Measurements from ENCODE around the gene MYRF.

MYRF gene

DNA sequence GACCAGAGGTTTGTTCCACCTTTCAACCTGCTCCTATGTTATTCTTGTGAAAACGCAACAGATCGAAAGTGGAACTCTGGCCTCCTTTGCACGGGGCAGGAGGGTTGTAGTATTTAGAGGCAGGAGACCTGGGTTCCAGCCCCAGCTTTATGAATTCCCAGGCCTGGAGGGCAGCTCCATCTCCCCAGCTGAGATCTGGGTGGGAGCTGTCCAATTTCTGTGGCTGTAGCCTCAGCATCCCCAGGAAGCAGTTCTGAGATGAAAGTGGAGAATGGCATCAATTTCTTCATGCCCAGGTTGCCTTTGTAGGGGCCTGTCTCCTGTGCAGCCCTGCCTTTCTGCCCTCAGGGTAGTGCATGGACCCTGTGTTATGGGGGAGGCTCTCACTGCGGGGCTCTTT is 79.8 kb downstream of the MYRF start:
- no peak for DNase-seq (ENCODE audit: extremely low read depth, low read depth)
- no peak overlapping the region for H3K4me3 ChIP-seq (replicated peaks; ENCODE audit: low read depth, low read length)
- TF ChIP-seq, protein P1, sequence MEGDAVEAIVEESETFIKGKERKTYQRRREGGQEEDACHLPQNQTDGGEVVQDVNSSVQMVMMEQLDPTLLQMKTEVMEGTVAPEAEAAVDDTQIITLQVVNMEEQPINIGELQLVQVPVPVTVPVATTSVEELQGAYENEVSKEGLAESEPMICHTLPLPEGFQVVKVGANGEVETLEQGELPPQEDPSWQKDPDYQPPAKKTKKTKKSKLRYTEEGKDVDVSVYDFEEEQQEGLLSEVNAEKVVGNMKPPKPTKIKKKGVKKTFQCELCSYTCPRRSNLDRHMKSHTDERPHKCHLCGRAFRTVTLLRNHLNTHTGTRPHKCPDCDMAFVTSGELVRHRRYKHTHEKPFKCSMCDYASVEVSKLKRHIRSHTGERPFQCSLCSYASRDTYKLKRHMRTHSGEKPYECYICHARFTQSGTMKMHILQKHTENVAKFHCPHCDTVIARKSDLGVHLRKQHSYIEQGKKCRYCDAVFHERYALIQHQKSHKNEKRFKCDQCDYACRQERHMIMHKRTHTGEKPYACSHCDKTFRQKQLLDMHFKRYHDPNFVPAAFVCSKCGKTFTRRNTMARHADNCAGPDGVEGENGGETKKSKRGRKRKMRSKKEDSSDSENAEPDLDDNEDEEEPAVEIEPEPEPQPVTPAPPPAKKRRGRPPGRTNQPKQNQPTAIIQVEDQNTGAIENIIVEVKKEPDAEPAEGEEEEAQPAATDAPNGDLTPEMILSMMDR (IDR thresholded peaks at IDR 0.05; ENCODE audit: low read depth, low read length, missing control alignments), result no peak

- TF ChIP-seq, protein P1 (IDR thresholded peaks at IDR 0.05; ENCODE audit: low read depth, low read length, missing control alignments), result no peak
- H3K4me3 ChIP-seq (replicated peaks; ENCODE audit: low read depth, low read length), result no peak overlapping the region
- DNase-seq (ENCODE audit: extremely low read depth, low read depth), result no peak
Measured at GRCh38 chr11:61832754-61833153, 80.3 kb downstream of the MYRF start.

- no peak for DNase-seq (ENCODE audit: extremely low read depth, low read depth)
- no peak overlapping the region for H3K4me3 ChIP-seq (replicated peaks; ENCODE audit: low read depth, low read length)
- TF ChIP-seq, protein P1 (IDR thresholded peaks at IDR 0.05; ENCODE audit: low read depth, low read length, missing control alignments), result no peak
Measured at GRCh38 chr11:61833471-61833870, 81.0 kb downstream of the MYRF start.

- TF ChIP-seq, protein P1 (IDR thresholded peaks at IDR 0.05; ENCODE audit: low read depth, low read length, missing control alignments), result no peak
- DNase-seq (ENCODE audit: extremely low read depth, low read depth), result no peak
- H3K4me3 ChIP-seq (replicated peaks; ENCODE audit: low read depth, low read length), result no peak overlapping the region
Measured at GRCh38 chr11:61833926-61834277, 81.5 kb downstream of the MYRF start.

DNA sequence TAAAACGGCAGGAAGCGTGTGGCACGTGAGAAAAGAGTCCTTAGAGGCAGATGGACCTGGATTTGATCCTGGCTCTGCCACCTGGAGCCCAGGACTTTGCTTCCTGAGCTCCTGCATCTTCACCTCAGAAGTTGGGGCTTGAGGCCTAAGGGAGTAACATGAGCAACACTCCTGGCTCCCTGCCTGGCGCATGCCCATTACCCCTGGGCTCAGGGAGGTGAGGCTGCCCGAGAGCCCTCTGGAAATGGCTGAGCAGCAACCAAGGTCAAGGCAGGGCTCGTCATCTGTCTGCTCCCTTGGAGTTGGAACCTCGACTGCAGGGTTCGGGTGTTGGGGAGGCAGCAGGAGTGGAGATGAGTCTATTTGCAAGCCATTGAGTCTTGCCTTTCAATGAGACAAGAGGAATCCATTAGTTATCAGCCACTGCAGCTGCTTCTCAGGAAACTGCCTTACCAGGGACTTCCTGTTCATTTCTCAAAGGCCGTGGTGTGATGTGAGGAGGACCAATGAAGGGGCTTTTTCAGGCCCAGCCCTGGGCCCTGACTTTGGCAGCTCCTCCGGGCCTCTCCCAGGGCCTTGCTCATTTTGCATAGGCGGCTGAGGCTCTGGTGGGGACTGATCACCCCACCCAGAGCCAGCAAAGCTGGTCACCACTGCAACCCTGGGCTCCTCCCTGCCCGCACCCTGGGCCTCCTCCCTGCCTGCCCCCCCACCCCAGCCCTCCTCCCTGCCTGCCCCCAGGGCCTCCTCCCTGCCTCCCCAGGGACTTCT is 82.0 kb downstream of the MYRF start:
- no peak for DNase-seq (ENCODE audit: extremely low read depth, low read depth)
- TF ChIP-seq, protein P1 (IDR thresholded peaks at IDR 0.05; ENCODE audit: low read depth, low read length, missing control alignments), result no peak
- no peak overlapping the region for H3K4me3 ChIP-seq (replicated peaks; ENCODE audit: low read depth, low read length)

DNA sequence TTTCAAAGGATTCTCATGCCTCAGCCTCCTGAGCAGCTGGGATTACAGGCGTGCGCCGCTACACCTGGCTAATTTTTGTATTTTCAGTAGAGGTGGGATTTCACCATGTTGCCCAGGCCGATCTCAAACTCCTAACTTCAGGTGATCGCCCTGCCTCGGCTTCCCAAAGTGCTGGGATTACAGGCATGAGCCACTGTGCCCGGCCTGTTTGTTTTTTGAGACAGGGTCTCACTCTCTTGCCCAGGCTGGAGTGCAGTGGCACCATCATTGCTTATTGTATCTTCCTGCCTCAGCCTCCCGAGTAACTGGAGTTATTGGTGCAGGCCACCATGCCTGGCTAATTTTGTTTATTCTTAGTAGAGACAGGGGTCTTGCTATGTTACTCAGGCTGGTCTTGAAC is 83.8 kb downstream of the MYRF start:
- no peak for DNase-seq (ENCODE audit: extremely low read depth, low read depth)
- H3K4me3 ChIP-seq (replicated peaks; ENCODE audit: low read depth, low read length), result no peak overlapping the region
- TF ChIP-seq, protein P1 (IDR thresholded peaks at IDR 0.05; ENCODE audit: low read depth, low read length, missing control alignments), result no peak
